HepG2 (cell line): ENCODE measurements around the gene ZFP69. TPM values are rescaled to one million over a fixed set of nuclear protein-coding genes. Genes with fewer than 3 reads are reported as not detected.
A peak's percentile ranks its signal among the peaks of the same experiment; 100 is the strongest.

Experiments
- HCFC1 ChIP-seq: fragments of 150-350 bp; IDR thresholded peaks from 2 replicates; pipeline ENCODE4 v1.6.1; 2014; ENCODE audit warnings: low read depth, low read length
- HDAC6 ChIP-seq: fragments of 200-600 bp; sonication (generic); IDR thresholded peaks from 2 replicates; pipeline ENCODE4 v1.7.0; 2017; ENCODE audit warnings: mild to moderate bottlenecking, antibody characterized with exemption, low read length, low read depth
- HNF4G ChIP-seq, 2 experiments: sonication (generic) in 1 of 2; formaldehyde crosslinking in 1 of 2; IDR thresholded peaks; 2 replicates each; pipeline versions ENCODE4 v1.4.0 to v1.6.1; 2011 to 2020; ENCODE audit warnings: borderline replicate concordance in 2 of 2, low read depth in 2 of 2, mild to moderate bottlenecking in 2 of 2, low read length in 1 of 2, missing genetic modification reagents in 1 of 2, moderate library complexity in 1 of 2
- KDM5B ChIP-seq: sonication (generic); formaldehyde crosslinking; IDR thresholded peaks from 2 replicates; pipeline ENCODE4 v1.4.0; 2020; ENCODE audit warnings: missing genetic modification reagents, mild to moderate bottlenecking, borderline replicate concordance
- MAFG ChIP-seq: sonication (generic); formaldehyde crosslinking; IDR thresholded peaks from 2 replicates; pipeline ENCODE4 v1.5.1; 2020; ENCODE audit warnings: mild to moderate bottlenecking, missing genetic modification reagents
- NCOA1 ChIP-seq: sonication (generic); formaldehyde crosslinking; IDR thresholded peaks from 2 replicates; pipeline ENCODE4 v1.9.0; 2021; ENCODE audit warnings: missing genetic modification reagents
- TCF12 ChIP-seq, 2 experiments: fragments of 450-650 bp in 1 of 2; sonication (generic) in 1 of 2; formaldehyde crosslinking in 1 of 2; IDR thresholded peaks; 2 replicates each; pipeline versions ENCODE4 v1.6.1 to v1.8.0; 2017 to 2022; ENCODE audit warnings: antibody characterized with exemption in 1 of 2, mild to moderate bottlenecking in 1 of 2, missing genetic modification reagents in 1 of 2, moderate library complexity in 1 of 2
- TGIF2 ChIP-seq: IDR thresholded peaks from 2 replicates; pipeline ENCODE4 v1.6.1; 2016; ENCODE audit warnings: control low read depth, missing compliant biosample characterization
- TOE1 ChIP-seq: sonication (generic); formaldehyde crosslinking; IDR thresholded peaks from 2 replicates; pipeline ENCODE4 v1.4.0; 2020; ENCODE audit warnings: mild to moderate bottlenecking, missing genetic modification reagents
- ZBTB37 ChIP-seq: sonication (generic); formaldehyde crosslinking; IDR thresholded peaks from 2 replicates; pipeline ENCODE4 v1.4.0; 2020; ENCODE audit warnings: mild to moderate bottlenecking, missing genetic modification reagents
- ZNF276 ChIP-seq: sonication (generic); formaldehyde crosslinking; IDR thresholded peaks from 2 replicates; pipeline ENCODE4 v1.4.0; 2020; ENCODE audit warnings: mild to moderate bottlenecking, low read depth, missing genetic modification reagents
- ZNF550 ChIP-seq: sonication (generic); formaldehyde crosslinking; IDR thresholded peaks from 2 replicates; pipeline ENCODE4 v1.4.0; 2020; ENCODE audit warnings: mild to moderate bottlenecking, missing genetic modification reagents, borderline replicate concordance
- ZNF570 ChIP-seq: sonication (generic); formaldehyde crosslinking; IDR thresholded peaks from 2 replicates; pipeline ENCODE4 v1.4.0; 2020; ENCODE audit warnings: mild to moderate bottlenecking, missing genetic modification reagents, borderline replicate concordance
- ZNF589 ChIP-seq: sonication (generic); formaldehyde crosslinking; conservative IDR thresholded peaks from 2 replicates; pipeline ENCODE4 v1.8.0; 2022; ENCODE audit warnings: mild to moderate bottlenecking, moderate library complexity, missing genetic modification reagents
- ZNF720 ChIP-seq: sonication (generic); formaldehyde crosslinking; IDR thresholded peaks from 2 replicates; pipeline ENCODE4 v1.4.0; 2020; ENCODE audit warnings: missing genetic modification reagents
- ZNF841 ChIP-seq: sonication (generic); formaldehyde crosslinking; IDR thresholded peaks from 2 replicates; pipeline ENCODE4 v1.8.1; 2023; ENCODE audit warnings: missing genetic modification reagents, borderline replicate concordance
- polyA plus RNA-seq, 8 experiments: library from polyadenylated mRNA; depleted of rRNA in 3 of 8; stranded (reverse) in 7 of 8; unstranded in 1 of 8; fragments of >200 nt; fragmentation: Illumina TruSeq in 4 of 8; extraction: Trizol in 4 of 8; gene quantifications; 2 replicates each; pipeline versions ENCODE4 v1.2.1 to v1.2.3, GENCODE V29; 2011 to 2016; ENCODE audit warnings: low read depth in 4 of 8, missing spikeins in 1 of 8, mixed read lengths in 1 of 8; ENCODE audit not compliant: insufficient read depth in 1 of 8
- total RNA-seq, 5 experiments: library from RNA; depleted of rRNA; stranded (reverse); fragments of >200 nt; fragmentation: Illumina TruSeq; extraction: Trizol; gene quantifications; 2 replicates each; pipeline ENCODE4 v1.2.3, GENCODE V29; 2016; ENCODE audit warnings: low read depth in 1 of 5
- TF ChIP-seq, protein P1 (sequence below): IDR thresholded peaks from 2 replicates; pipeline ENCODE4 v1.6.1; 2012; ENCODE audit warnings: low read length, improper control_type of control experiment
- TF ChIP-seq, protein P2 (sequence below): IDR thresholded peaks from 2 replicates; pipeline ENCODE4 v1.6.1; 2012; ENCODE audit warnings: inconsistent platforms
- TF ChIP-seq, protein P3 (sequence below): sonication (generic); formaldehyde crosslinking; IDR thresholded peaks from 2 replicates; pipeline ENCODE4 v1.5.0; 2020; ENCODE audit warnings: mild to moderate bottlenecking, missing genetic modification reagents

ZFP69 gene
- total and polyA plus RNA-seq, 2 of the 13 experiments (the other 11 are each of a cell fraction or from before 2014, with no cell fraction given), result 2.6 to 5.6 TPM

DNA sequence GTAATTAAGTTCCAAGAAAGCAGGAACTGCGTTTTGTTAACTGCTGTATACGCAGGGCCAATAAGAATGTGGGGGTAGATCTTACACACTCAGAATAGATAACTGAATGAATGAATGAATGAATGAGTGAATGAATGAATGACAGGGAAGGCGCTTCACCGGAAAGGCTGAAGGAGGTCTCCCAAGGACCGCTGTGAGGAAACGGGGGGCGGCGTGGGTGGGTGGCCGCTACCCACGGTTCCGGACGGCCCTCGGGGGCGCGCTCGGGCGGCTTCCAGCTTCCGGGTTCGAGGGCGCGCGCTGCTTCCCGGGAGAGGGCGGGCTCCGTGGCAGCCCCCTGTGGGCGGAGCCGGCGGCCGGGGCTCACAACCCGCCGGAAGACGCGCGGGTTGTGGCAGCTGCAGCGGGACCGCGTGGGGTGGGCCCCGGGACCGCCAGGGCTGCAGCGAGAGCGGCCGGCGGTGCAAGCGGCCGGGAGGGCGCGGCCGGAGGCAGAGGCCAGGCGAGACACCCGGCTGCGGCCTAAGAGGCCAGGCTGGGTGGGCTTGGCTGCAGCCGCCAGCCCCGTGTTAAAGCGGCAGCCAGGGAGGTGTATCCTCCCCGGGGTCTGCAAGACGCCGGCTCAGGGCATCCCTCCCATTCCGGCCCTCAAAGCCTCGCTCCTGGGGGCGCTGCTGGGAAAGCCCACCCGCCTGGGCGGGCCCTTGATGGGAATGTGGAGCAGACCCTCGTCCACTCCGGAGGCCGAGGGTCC lies at the start of gene ZFP69 (continued):
- peak; percentile 4; the same call in 1 of the 2 replicates for TF ChIP-seq HNF4G (IDR thresholded peaks at IDR 0.05; ENCODE audit: borderline replicate concordance, low read depth, low read length)
- no peak for TF ChIP-seq HNF4G (CRISPR knock-in tag; IDR thresholded peaks at IDR 0.05; ENCODE audit: borderline replicate concordance, low read depth)
- TF ChIP-seq, protein P1, sequence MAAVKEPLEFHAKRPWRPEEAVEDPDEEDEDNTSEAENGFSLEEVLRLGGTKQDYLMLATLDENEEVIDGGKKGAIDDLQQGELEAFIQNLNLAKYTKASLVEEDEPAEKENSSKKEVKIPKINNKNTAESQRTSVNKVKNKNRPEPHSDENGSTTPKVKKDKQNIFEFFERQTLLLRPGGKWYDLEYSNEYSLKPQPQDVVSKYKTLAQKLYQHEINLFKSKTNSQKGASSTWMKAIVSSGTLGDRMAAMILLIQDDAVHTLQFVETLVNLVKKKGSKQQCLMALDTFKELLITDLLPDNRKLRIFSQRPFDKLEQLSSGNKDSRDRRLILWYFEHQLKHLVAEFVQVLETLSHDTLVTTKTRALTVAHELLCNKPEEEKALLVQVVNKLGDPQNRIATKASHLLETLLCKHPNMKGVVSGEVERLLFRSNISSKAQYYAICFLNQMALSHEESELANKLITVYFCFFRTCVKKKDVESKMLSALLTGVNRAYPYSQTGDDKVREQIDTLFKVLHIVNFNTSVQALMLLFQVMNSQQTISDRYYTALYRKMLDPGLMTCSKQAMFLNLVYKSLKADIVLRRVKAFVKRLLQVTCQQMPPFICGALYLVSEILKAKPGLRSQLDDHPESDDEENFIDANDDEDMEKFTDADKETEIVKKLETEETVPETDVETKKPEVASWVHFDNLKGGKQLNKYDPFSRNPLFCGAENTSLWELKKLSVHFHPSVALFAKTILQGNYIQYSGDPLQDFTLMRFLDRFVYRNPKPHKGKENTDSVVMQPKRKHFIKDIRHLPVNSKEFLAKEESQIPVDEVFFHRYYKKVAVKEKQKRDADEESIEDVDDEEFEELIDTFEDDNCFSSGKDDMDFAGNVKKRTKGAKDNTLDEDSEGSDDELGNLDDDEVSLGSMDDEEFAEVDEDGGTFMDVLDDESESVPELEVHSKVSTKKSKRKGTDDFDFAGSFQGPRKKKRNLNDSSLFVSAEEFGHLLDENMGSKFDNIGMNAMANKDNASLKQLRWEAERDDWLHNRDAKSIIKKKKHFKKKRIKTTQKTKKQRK, result no peak
- peak; percentile 69; the same call in 1 of the 2 replicates for TF ChIP-seq KDM5B
- TF ChIP-seq ZBTB37 (CRISPR knock-in tag), result no peak
- TF ChIP-seq, protein P2, sequence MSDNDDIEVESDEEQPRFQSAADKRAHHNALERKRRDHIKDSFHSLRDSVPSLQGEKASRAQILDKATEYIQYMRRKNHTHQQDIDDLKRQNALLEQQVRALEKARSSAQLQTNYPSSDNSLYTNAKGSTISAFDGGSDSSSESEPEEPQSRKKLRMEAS, result peak; percentile 84
- TF ChIP-seq ZNF589 (CRISPR knock-in tag), result no peak
- no peak for TF ChIP-seq HDAC6
- no peak for TF ChIP-seq HCFC1
- no peak for TF ChIP-seq ZNF720 (CRISPR knock-in tag)
- no peak for TF ChIP-seq MAFG
- no peak for TF ChIP-seq ZNF550
- TF ChIP-seq ZNF841 (CRISPR knock-in tag), result no peak
- no peak for TF ChIP-seq TCF12 (IDR thresholded peaks at IDR 0.05)
- TF ChIP-seq TCF12 (CRISPR knock-in tag; IDR thresholded peaks at IDR 0.05), result peak; percentile 82
- TF ChIP-seq ZNF276 (CRISPR knock-in tag), result no peak
- TF ChIP-seq TGIF2 (CRISPR knock-in tag), result no peak
- TF ChIP-seq NCOA1 (CRISPR knock-in tag), result no peak
- no peak; the same call in 1 of the 2 replicates for TF ChIP-seq TOE1 (CRISPR knock-in tag)
- TF ChIP-seq ZNF570, result no peak
- TF ChIP-seq, protein P3, sequence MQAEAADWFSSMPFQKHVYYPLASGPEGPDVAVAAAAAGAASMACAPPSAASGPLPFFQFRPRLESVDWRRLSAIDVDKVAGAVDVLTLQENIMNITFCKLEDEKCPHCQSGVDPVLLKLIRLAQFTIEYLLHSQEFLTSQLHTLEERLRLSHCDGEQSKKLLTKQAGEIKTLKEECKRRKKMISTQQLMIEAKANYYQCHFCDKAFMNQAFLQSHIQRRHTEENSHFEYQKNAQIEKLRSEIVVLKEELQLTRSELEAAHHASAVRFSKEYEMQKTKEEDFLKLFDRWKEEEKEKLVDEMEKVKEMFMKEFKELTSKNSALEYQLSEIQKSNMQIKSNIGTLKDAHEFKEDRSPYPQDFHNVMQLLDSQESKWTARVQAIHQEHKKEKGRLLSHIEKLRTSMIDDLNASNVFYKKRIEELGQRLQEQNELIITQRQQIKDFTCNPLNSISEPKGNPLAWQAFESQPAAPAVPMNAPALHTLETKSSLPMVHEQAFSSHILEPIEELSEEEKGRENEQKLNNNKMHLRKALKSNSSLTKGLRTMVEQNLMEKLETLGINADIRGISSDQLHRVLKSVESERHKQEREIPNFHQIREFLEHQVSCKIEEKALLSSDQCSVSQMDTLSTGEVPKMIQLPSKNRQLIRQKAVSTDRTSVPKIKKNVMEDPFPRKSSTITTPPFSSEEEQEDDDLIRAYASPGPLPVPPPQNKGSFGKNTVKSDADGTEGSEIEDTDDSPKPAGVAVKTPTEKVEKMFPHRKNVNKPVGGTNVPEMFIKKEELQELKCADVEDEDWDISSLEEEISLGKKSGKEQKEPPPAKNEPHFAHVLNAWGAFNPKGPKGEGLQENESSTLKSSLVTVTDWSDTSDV (CRISPR knock-in tag), result peak; percentile 53; the same call in 1 of the 2 replicates
